Measurements from ENCODE around the gene MFAP3. TPM values are rescaled to one million over a fixed set of nuclear protein-coding genes. Genes with fewer than 3 reads are reported as not detected.
A peak's percentile ranks its signal among the peaks of the same experiment; 100 is the strongest.
"Not testable (repeated sequence)": the region's sequence is repeated elsewhere in the genome, so short reads cannot be mapped to it uniquely, and the experiment has no call there.

The MFAP3 gene
- total RNA-seq, 1 experiment from 2014 or later: 55.6 TPM

GRCh38 chr5:154063372-154063771, 24.6 kb downstream of the MFAP3 start:
- no peak overlapping the region for H3K4me3 ChIP-seq
- no peaks in the 10 kb centered on the region for H3K9me3 ChIP-seq (replicated peaks)
- H3K36me3 ChIP-seq: no peaks in the 10 kb centered on the region
- no peaks in the 10 kb centered on the region for H3K27me3 ChIP-seq
- DNase-seq: no peak
- no peak overlapping the region for H3K27ac ChIP-seq
- peaks cover 10% of the 10 kb centered on the region for H3K4me1 ChIP-seq

- Histone ChIP-seq H3K27ac (no peak overlapping the region), H3K36me3 (no peaks in the 10 kb centered on the region), H3K4me1 (no peaks in the 10 kb centered on the region), H3K27me3 (no peaks in the 10 kb centered on the region), H3K9me3 (replicated peaks) (no peaks in the 10 kb centered on the region), H3K4me3 (no peak overlapping the region)
- DNase-seq: no peak
Measured at GRCh38 chr5:154065971-154066370, 27.2 kb downstream of the MFAP3 start.

- H3K27ac ChIP-seq, H3K4me3 ChIP-seq: not testable (repeated sequence)
Measured at GRCh38 chr5:154069854-154070253, 31.1 kb downstream of the MFAP3 start.

GRCh38 chr5:154071799-154072413, 33.1 kb downstream of the MFAP3 start:
- Histone ChIP-seq H3K36me3 (no peaks in the 10 kb centered on the region), H3K27ac (no peak overlapping the region), H3K27me3 (peaks cover 4% of the 10 kb centered on the region; the same call in 1 of the 2 replicates), H3K9me3 (replicated peaks) (no peaks in the 10 kb centered on the region), H3K4me3 (no peak overlapping the region), H3K4me1 (no peaks in the 10 kb centered on the region)
- DNase-seq: no peak

More at GRCh38 chr5:154069854-154070253, 31.1 kb downstream of the MFAP3 start:
- not testable (repeated sequence) for H3K9me3 ChIP-seq (replicated peaks); DNase-seq; H3K27me3 ChIP-seq; H3K4me1 ChIP-seq; H3K36me3 ChIP-seq

GRCh38 chr5:154072414-154073171, 33.8 kb downstream of the MFAP3 start:
- peak; percentile 78 to 91 for DNase-seq

GRCh38 chr5:154076240-154076922, 37.6 kb downstream of the MFAP3 start:
- Histone ChIP-seq H3K36me3 (no peaks in the 10 kb centered on the region), H3K4me1 (peaks cover 12% of the 10 kb centered on the region), H3K4me3 (no peak overlapping the region), H3K9me3 (replicated peaks) (no peaks in the 10 kb centered on the region), H3K27ac (no peak overlapping the region), H3K27me3 (peaks cover 4% of the 10 kb centered on the region; the same call in 1 of the 2 replicates)
- no peak for DNase-seq

More at GRCh38 chr5:154072414-154073171, 33.8 kb downstream of the MFAP3 start:
- H3K27me3 ChIP-seq: peaks cover 4% of the 10 kb centered on the region; the same call in 1 of the 2 replicates
- H3K36me3 ChIP-seq: no peaks in the 10 kb centered on the region
- peaks cover 2% of the 10 kb centered on the region; the same call in 1 of the 2 replicates for H3K4me1 ChIP-seq
- no peaks in the 10 kb centered on the region for H3K9me3 ChIP-seq (replicated peaks)
- no peak overlapping the region for H3K4me3 ChIP-seq
- no peak overlapping the region for H3K27ac ChIP-seq

GRCh38 chr5:154077696-154078095, 38.9 kb downstream of the MFAP3 start:
- Histone ChIP-seq H3K36me3 (no peaks in the 10 kb centered on the region), H3K4me1 (peaks cover 12% of the 10 kb centered on the region), H3K4me3 (no peak overlapping the region), H3K9me3 (replicated peaks) (no peaks in the 10 kb centered on the region), H3K27ac (no peak overlapping the region), H3K27me3 (no peaks in the 10 kb centered on the region)
- DNase-seq: no peak

- no peaks in the 10 kb centered on the region for H3K36me3 ChIP-seq
- peaks cover 12% of the 10 kb centered on the region for H3K4me1 ChIP-seq
- H3K4me3 ChIP-seq: no peak overlapping the region
Measured at GRCh38 chr5:154078272-154078671, 39.5 kb downstream of the MFAP3 start.

GRCh38 chr5:154081246-154081645, 42.5 kb downstream of the MFAP3 start:
- no peak for DNase-seq
- no peak overlapping the region for H3K4me3 ChIP-seq
- H3K9me3 ChIP-seq (replicated peaks): no peaks in the 10 kb centered on the region
- no peaks in the 10 kb centered on the region for H3K36me3 ChIP-seq
- H3K27ac ChIP-seq: no peak overlapping the region
- peaks cover 12% of the 10 kb centered on the region for H3K4me1 ChIP-seq
- H3K27me3 ChIP-seq: peaks cover 2% of the 10 kb centered on the region; the same call in 1 of the 2 replicates

More at GRCh38 chr5:154078272-154078671, 39.5 kb downstream of the MFAP3 start:
- no peaks in the 10 kb centered on the region for H3K9me3 ChIP-seq (replicated peaks)
- peak; percentile 15 to 64 for DNase-seq
- no peaks in the 10 kb centered on the region for H3K27me3 ChIP-seq
- H3K27ac ChIP-seq: no peak overlapping the region

- DNase-seq: no peak
- Histone ChIP-seq H3K36me3 (no peaks in the 10 kb centered on the region), H3K27me3 (peaks cover 6% of the 10 kb centered on the region; the same call in 1 of the 2 replicates)
Measured at GRCh38 chr5:154084062-154084639, 45.4 kb downstream of the MFAP3 start.

GRCh38 chr5:154086146-154086545, 47.4 kb downstream of the MFAP3 start:
- Histone ChIP-seq H3K4me3 (no peak overlapping the region), H3K36me3 (no peaks in the 10 kb centered on the region), H3K27me3 (peaks cover 6% of the 10 kb centered on the region; the same call in 1 of the 2 replicates), H3K9me3 (replicated peaks) (no peaks in the 10 kb centered on the region), H3K27ac (no peak overlapping the region), H3K4me1 (0 out of 2 replicates have a peak, but pooled peaks cover 2% of the 10 kb centered on the region)
- no peak for DNase-seq

More at GRCh38 chr5:154084062-154084639, 45.4 kb downstream of the MFAP3 start:
- H3K9me3 ChIP-seq (replicated peaks): no peaks in the 10 kb centered on the region
- H3K27ac ChIP-seq: no peak overlapping the region
- H3K4me1 ChIP-seq: 0 out of 2 replicates have a peak, but pooled peaks cover 2% of the 10 kb centered on the region
- H3K4me3 ChIP-seq: no peak overlapping the region

GRCh38 chr5:154086641-154087040, 47.9 kb downstream of the MFAP3 start:
- DNase-seq: no peak
- H3K4me3 ChIP-seq: no peak overlapping the region
- 0 out of 2 replicates have a peak, but pooled peaks cover 2% of the 10 kb centered on the region for H3K4me1 ChIP-seq
- no peaks in the 10 kb centered on the region for H3K36me3 ChIP-seq
- H3K27ac ChIP-seq: no peak overlapping the region
- H3K9me3 ChIP-seq (replicated peaks): no peaks in the 10 kb centered on the region
- H3K27me3 ChIP-seq: peaks cover 6% of the 10 kb centered on the region; the same call in 1 of the 2 replicates

GRCh38 chr5:154087260-154087659, 48.5 kb downstream of the MFAP3 start:
- Histone ChIP-seq H3K27me3 (peaks cover 6% of the 10 kb centered on the region; the same call in 1 of the 2 replicates), H3K4me3 (no peak overlapping the region), H3K9me3 (replicated peaks) (no peaks in the 10 kb centered on the region), H3K4me1 (0 out of 2 replicates have a peak, but pooled peaks cover 2% of the 10 kb centered on the region), H3K36me3 (no peaks in the 10 kb centered on the region), H3K27ac (no peak overlapping the region)
- peak in 1 of 2 experiments; percentile 10 for DNase-seq

- Histone ChIP-seq H3K9me3 (replicated peaks) (no peaks in the 10 kb centered on the region), H3K4me1 (0 out of 2 replicates have a peak, but pooled peaks cover 2% of the 10 kb centered on the region)
Measured at GRCh38 chr5:154088801-154089200, 50.0 kb downstream of the MFAP3 start.

More at GRCh38 chr5:154088801-154089200, 50.0 kb downstream of the MFAP3 start:
- H3K36me3 ChIP-seq: no peaks in the 10 kb centered on the region
- no peak overlapping the region for H3K27ac ChIP-seq
- DNase-seq: no peak
- no peak overlapping the region for H3K4me3 ChIP-seq
- peaks cover 6% of the 10 kb centered on the region; the same call in 1 of the 2 replicates for H3K27me3 ChIP-seq

All from SJCRH30 (cell line).